Right forelimb (tissue), 1 donor: ENCODE results near the gene SPPL3.

Experiments used
- DNase-seq: peaks from one replicate; pipeline ENCODE4 v3.0.0-alpha.2; 2018

SPPL3 gene

GRCh38 chr12:120872487-120872886 lies 31.7 kb downstream of the SPPL3 start:
- no peak for DNase-seq

GRCh38 chr12:120870415-120870814 lies 33.7 kb downstream of the SPPL3 start:
- DNase-seq: no peak

- DNase-seq: no peak
Observed at GRCh38 chr12:120869376-120869775, 34.8 kb downstream of the SPPL3 start.

- DNase-seq: no peak
Observed at GRCh38 chr12:120866108-120866507, 38.0 kb downstream of the SPPL3 start.

- DNase-seq: no peak
Observed at GRCh38 chr12:120865098-120865497, 39.1 kb downstream of the SPPL3 start.

GRCh38 chr12:120862664-120863063 lies 41.5 kb downstream of the SPPL3 start:
- no peak for DNase-seq

GRCh38 chr12:120861074-120861795 lies 42.9 kb downstream of the SPPL3 start:
- DNase-seq: no peak

- no peak for DNase-seq
Observed at GRCh38 chr12:120858306-120859088, 45.7 kb downstream of the SPPL3 start.

GRCh38 chr12:120856980-120857379 lies 47.2 kb downstream of the SPPL3 start:
- no peak for DNase-seq

- DNase-seq: no peak
Observed at GRCh38 chr12:120855823-120856588, 48.2 kb downstream of the SPPL3 start.

- no peak for DNase-seq
Observed at GRCh38 chr12:120854804-120855203, 49.4 kb downstream of the SPPL3 start.

- no peak for DNase-seq
Observed at GRCh38 chr12:120853188-120853587, 51.0 kb downstream of the SPPL3 start.

- no peak for DNase-seq
Observed at GRCh38 chr12:120851944-120852343, 52.2 kb downstream of the SPPL3 start.

- no peak for DNase-seq
Observed at GRCh38 chr12:120851444-120851843, 52.7 kb downstream of the SPPL3 start.

GRCh38 chr12:120849765-120850164 lies 54.4 kb downstream of the SPPL3 start:
- no peak for DNase-seq

GRCh38 chr12:120847814-120848213 lies 56.3 kb downstream of the SPPL3 start:
- DNase-seq: no peak

- DNase-seq: no peak
Observed at GRCh38 chr12:120847392-120847791, 56.8 kb downstream of the SPPL3 start.

- DNase-seq: no peak
Observed at GRCh38 chr12:120846721-120847120, 57.4 kb downstream of the SPPL3 start.

GRCh38 chr12:120845696-120846095 lies 58.5 kb downstream of the SPPL3 start:
- no peak for DNase-seq

GRCh38 chr12:120844768-120845449 lies 59.2 kb downstream of the SPPL3 start:
- no peak for DNase-seq

- no peak for DNase-seq
Observed at GRCh38 chr12:120844297-120844696, 59.9 kb downstream of the SPPL3 start.

GRCh38 chr12:120843472-120843871 lies 60.7 kb downstream of the SPPL3 start:
- DNase-seq: no peak

GRCh38 chr12:120842595-120842994 lies 61.6 kb downstream of the SPPL3 start:
- no peak for DNase-seq
